AG09319 (cell line): ENCODE data around the gene PARD3.

Experiments
- DNase-seq: peaks from one replicate; pipeline ENCODE4 v3.0.0-alpha.2; 2010; ENCODE audit warnings: low read depth; ENCODE audit errors: extremely low read depth
- TF ChIP-seq, protein P1 (sequence below): IDR thresholded peaks from 2 replicates; pipeline ENCODE4 v1.5.1; 2011; ENCODE audit warnings: low read depth, mild to moderate bottlenecking, inconsistent platforms, low read length, moderate library complexity

Gene PARD3

DNA sequence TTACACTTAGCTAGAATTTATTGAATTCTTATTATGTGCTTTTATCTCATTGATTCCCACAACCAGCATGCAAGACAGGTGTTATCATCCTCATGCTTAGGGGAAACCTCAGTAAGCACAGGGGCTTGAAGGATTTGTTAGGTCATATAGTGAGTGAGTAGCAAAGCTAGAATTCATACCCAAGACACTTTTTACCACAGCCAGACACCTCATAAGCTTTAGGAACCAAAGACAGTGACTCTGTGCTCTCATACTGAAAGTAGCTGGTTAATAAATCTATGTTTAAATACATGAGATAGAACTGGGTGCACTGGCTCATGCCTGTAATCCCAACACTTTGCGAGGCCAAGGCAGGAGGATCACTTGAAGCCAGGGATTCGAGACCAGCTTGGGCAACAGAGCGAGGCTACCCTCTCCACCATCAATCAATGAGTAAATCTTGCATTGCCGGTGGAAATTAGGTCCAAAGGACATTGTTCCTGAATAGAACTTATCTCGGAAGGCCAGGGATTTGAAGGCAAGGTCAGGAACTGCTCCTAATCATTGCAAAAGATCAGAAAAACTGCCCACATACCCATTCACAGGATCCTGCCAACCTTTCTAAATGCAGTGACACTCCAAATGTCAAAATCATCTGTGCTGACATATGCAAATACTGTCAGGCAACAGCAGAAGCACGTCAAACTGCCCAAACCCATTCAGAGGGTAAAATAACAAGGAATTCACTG, 523.5 kb downstream of the PARD3 start:
- DNase-seq: no peak
- TF ChIP-seq, protein P1, sequence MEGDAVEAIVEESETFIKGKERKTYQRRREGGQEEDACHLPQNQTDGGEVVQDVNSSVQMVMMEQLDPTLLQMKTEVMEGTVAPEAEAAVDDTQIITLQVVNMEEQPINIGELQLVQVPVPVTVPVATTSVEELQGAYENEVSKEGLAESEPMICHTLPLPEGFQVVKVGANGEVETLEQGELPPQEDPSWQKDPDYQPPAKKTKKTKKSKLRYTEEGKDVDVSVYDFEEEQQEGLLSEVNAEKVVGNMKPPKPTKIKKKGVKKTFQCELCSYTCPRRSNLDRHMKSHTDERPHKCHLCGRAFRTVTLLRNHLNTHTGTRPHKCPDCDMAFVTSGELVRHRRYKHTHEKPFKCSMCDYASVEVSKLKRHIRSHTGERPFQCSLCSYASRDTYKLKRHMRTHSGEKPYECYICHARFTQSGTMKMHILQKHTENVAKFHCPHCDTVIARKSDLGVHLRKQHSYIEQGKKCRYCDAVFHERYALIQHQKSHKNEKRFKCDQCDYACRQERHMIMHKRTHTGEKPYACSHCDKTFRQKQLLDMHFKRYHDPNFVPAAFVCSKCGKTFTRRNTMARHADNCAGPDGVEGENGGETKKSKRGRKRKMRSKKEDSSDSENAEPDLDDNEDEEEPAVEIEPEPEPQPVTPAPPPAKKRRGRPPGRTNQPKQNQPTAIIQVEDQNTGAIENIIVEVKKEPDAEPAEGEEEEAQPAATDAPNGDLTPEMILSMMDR: no peak

DNA sequence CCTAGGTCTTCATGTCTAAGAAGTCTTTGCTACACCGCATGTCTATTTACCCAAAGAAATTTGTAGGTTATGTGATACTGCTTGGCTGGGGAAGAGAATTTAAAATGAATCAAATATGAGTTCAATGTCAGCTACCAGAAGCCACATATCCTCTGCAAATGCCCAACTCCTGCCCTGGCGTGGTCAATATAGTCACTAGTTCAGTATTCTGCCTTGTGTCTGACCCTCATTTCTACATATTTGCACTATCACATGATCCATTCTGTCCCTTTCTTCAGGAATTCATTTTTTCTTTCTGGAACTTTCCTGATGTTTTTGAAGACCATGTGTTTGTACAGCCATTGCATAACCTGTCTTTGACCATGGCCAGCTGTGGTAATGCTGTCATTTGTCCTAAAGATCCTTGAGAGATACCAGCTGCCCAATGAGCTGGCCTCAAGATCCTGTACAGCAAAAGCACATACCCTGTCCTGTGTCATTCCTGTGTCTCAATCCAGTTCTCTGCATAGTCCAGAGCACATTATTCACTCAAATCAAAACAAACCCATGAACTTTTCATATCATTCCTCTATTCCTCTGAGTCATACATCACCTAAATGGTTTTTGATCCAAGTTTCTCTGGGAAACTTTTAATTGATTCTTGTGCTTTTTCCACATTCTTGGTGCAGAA, 524.5 kb downstream of the PARD3 start:
- peak; percentile 67 for DNase-seq
- TF ChIP-seq, protein P1: no peak

DNA sequence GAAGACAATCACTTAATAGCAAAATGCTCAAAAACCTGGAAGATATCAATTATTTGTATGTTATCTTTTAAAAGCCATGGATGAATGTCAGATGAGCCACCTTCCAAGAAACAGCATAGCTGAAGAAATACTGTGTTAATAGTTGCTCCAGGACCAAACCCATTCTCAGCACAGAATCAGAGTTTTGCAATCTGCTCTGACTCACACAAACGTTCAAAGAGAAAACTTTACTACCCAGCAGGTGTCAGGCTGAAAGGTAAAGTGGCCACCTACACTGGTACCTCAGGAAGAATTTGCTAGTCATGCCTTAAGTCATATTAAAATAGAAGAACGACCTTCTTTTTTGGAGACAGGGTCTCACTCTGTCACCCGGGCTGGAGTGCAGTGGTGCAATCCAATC, 526.5 kb downstream of the PARD3 start:
- no peak for DNase-seq
- TF ChIP-seq, protein P1: no peak

DNA sequence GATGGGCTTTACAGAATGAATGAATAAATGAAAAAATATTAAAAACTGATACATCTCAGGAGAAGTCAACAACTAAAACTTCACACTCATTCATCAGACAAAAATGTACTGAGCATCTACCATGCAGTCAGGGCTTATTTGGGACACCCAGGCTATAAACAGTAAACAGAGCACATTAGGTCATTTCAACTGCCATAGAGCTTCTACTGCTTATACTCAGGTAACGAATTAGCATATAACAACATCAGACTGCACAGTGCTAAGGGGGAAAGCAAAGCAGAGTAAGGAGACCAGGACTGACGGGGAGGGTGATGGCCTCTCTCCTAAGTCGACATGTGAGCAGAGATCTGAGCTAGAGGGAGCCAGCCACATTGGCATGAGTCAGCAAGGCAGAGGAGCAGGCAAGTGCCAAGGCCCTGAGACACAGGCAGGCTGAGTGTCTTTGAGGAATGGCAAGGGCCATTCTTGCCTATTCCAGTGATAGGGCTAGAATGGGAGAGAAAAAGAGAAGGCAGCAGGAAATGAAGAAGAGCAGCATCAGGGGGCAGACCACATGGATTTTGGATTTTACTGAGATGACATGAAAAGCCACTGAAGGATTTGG, 528.9 kb downstream of the PARD3 start:
- no peak for DNase-seq
- TF ChIP-seq, protein P1: no peak

- TF ChIP-seq, protein P1: no peak
- DNase-seq: no peak
Measured at GRCh38 chr10:34281661-34282582, 533.2 kb downstream of the PARD3 start.

GRCh38 chr10:34280599-34281374, 534.3 kb downstream of the PARD3 start:
- peak; percentile 73 for DNase-seq
- TF ChIP-seq, protein P1: no peak
